Measurements from ENCODE around the gene IL37.
A peak's percentile ranks its signal among the peaks of the same experiment; 100 is the strongest.

The IL37 gene, protein sequence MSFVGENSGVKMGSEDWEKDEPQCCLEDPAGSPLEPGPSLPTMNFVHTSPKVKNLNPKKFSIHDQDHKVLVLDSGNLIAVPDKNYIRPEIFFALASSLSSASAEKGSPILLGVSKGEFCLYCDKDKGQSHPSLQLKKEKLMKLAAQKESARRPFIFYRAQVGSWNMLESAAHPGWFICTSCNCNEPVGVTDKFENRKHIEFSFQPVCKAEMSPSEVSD

DNA sequence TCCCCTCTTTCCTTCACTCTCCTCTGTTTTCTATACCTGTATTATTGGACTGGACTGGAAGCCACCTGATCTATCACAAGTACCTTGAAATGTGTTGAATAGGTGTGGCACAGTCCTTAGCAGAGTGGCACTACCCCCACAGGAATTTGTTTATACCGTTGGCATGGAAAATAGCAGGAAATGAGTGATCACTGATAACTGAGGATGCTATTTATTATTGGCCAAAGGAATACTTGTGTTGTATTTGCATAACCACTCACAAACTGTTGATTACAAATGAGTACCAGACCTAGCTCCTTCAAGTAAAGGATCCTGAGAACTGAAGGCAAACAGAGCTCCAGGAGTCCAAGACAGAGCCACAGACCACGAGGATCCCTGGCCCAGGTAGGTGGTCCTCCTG is at the start of gene IL37:
Gene IL37, plus strand, starts transcription at position 301 of the 400 bp plus-strand sequence. CDS start 1,848 bp downstream, outside the sequence.
- DNase-seq (ENCODE audit: low spot score), result no peak

DNA sequence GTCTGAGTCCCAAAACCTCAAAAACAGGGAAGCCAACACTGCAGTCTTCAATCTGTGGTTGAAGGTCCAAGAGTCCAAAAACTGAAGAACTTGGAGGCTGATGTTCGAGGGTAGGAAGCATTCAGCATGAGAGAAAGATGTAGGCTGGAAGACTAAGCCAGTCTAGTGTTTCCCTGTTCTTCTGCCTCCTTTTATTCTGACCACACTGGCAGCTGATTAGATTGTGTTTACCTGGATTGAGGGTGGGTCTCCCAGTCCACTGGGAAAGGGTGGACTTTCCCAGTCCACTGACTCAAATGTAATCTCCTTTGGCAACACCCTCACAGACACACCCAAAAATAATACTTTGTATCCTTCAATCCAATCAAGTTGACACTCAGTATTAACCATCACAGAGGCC is 46.9 kb upstream of the IL37 start:
- no peak for DNase-seq (ENCODE audit: low spot score)

DNA sequence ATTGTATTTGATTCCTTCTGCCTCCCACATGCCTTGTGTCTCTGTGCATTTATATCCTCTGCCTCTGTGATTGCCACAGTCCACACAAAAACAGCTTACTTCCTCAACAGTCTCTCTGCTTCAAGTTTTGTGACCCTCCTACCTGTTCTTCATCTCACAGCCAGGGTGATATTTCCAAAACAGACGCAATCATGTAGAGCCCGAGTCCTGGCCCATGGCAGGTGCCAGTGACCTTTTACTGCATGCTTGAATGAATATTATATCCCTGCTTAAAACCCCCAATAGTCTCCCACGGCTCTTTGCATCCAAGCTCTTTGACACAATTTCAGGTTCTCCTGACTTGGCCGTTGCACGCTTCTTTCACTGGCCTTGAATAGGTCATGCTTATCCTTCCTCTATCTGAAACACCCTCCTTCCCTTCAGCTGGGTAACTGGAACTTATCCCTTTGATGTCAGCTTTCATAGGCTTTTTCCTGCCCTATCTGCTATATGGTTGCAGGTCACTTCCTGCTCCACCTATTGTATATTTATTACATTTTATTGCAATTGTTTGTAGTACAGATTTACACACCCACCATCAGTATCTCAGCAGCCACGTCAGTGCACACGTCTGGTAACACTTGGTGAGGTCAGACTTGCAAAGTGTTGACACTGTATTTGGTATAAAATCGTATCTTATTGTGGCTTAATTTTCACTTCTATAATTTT is 44.7 kb upstream of the IL37 start:
- no peak for DNase-seq (ENCODE audit: low spot score)

DNA sequence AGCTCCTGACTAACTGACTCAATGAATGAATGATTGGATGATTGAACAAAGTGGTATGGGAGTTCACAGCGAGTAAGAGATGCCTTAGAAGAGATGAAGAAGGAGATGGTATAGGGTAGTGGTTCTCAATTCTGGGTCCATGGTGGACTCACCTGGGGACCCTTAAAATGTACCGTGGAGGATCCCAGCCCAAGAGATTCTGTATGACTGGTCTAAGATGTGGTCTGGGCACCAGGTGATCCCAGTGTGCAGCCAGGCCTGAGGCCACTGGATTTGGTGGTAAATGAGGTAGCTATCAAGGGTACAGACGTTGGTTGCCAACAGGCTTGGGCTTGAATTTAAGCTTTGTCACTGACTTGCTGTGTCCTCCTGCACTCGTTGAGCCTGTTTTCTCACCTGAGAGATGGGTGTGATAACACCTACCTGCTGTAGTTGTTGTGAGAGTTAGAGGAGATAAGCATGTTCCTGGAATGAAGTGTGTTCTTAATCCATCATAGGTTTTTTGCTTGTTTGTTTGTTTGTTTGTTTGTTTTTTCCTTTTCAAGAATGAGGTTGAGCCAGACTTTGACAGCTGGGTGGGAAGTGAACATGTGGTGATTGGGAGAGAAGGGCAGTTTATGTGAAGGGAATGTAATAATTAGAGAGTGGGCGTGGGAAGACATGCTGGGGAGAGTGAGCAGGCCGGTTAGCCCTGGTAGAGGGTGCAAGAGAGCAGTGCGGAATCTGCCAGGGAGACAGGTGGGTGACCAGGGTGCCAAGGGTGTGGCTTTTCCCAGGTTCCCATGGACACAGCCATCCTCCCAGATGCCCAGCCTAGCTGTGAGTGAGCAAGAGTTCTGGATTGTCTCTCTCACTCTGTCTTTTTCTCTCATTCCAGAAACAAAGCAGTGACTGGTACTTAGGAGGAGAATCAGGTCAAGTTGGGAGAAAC is 43.0 kb upstream of the IL37 start:
- no peak for DNase-seq (ENCODE audit: low spot score)

DNA sequence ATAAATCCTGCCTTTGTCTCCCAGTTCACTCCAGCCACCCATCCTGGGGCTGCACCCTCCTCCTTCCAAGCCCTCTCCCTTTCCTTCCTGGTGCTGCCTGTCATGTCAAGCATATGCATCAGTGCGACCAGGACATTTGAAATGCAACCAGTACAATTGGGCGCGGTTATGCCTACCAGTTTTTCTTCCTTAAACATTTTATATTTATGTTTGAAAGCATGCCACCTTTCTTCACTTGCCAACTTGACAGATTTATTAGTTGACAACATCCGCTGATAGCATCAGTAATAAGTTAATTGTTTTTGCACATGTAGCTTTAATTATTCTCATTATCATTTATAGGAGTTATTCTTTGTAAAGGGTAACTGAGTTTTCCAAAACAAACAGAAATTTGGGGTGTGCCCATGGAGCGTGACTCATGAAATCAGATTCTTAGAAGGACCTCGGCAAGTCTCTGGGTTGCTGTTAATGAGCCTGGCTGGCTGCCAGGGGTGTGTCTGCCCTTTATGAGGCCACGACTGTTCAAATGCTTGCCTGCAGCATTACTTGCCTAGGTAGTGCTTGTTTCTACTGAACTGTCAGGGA is 41.6 kb upstream of the IL37 start:
- DNase-seq (ENCODE audit: low spot score), result no peak

DNA sequence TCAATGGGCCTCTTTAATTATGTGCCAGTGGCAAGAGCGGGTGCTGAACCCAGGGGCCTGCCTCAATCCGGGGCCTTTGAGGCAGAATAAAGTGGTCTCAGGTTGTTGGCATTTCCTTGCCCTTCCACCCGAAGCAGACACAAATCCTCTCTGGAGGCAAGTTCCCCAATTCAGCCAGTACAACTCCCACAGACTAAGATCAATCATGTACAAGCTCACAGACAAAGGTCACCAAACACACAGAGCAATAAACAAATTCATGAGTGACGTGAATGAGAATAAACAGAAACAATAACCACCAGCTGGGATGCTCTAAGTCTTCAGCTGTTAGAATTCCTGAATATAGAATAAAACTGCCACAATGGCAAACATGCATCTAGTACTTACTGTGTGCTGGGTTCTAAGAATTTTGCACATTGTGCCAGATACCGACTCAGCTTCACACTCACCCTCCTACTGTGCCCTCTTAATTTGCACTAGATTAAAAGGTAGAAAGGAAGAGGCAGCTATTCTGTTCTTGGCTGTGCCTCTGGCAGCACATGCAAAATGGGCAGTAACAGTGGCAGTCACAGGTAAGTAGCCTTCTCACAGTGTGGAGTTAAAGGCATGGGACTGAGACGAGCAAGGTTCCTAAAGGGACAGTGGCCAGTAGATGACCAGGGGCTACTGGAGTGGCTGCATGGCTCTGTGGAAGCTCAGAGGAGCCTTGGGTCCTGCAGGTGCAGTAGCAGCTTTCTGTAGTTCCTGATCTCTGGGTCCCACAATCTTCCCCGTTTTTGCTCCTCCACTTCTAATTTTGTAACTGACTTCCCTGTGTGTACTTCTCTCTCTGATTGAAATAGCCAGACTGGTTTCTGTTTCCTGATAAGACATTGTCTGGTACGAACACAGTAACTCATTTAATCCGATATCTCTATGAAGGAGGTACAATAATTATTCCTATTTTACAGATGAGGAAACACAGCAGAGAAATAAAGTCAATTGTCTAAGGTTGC is 39.8 kb upstream of the IL37 start:
- no peak for DNase-seq (ENCODE audit: low spot score)

DNA sequence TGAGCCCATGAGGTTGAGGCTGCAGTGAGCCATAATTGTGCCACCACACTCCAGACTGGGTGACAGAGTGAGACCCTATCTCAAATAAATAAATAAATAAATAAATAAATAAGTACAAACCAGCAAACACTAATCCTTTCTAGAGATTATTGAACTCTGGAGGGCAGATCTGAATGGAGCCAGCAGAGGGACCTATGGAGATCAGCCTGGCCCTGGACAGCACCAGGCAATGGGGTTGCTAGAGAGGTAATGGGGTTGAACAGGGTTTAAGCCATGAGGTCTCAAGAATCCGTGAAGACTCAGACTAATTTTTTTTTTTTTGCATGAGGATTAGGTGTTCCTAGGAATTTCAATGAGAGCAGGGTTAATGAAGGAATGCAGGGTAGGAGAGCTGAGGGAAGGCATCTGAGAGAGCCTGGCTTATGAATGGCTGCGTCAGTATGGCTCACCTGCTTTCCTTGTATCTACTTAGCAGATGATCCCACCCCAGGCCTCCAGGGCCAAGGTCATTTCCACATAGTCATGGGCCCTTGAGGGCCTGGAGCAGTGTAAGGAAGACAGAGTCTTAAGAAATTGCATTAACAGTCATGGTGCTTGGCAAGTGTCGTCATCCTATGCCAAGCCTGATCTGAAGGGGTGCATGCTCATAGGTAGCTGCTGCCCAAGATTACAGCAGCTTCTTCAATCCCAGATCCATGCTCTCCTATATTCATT is 34.6 kb upstream of the IL37 start:
- no peak for DNase-seq (ENCODE audit: low spot score)

DNA sequence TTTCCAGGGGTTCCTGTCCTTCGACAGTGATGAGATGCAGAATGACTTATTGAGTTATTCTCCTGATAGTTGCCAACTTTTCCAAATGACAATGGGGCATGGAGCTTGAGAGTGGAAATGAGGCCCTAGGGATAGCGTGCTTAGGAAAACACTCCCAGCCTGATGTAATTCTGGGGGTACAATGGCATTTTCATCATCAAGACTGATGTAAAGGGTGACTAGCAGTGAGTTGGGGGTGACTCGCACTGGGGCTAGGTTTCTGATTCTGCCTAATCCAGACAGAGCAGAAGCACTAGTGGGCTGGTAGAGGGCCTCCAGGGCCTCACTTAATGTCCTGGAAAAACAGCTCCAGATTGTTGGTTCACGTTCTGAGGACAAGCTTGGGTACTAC is 34.0 kb upstream of the IL37 start:
- no peak for DNase-seq (ENCODE audit: low spot score)

DNA sequence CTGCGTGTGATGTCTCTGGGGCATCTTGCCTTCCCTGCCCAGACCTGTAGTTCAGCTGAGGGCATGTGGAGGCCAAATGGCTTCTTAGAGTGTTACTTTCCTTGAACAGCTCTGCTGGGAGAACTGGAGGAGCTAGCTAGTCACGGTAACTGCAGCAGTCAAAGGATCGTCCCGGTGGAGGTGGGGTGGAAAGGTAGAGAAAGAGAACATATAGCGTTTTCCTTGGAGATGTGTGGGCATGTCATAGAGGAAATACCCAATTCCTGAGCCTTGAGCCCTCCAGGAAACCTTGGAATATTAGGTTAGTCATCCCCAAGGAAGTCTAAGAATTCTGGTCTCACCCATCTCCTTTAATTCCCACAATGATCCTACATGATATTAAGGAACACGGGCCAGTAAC is 33.5 kb upstream of the IL37 start:
- no peak for DNase-seq (ENCODE audit: low spot score)

DNA sequence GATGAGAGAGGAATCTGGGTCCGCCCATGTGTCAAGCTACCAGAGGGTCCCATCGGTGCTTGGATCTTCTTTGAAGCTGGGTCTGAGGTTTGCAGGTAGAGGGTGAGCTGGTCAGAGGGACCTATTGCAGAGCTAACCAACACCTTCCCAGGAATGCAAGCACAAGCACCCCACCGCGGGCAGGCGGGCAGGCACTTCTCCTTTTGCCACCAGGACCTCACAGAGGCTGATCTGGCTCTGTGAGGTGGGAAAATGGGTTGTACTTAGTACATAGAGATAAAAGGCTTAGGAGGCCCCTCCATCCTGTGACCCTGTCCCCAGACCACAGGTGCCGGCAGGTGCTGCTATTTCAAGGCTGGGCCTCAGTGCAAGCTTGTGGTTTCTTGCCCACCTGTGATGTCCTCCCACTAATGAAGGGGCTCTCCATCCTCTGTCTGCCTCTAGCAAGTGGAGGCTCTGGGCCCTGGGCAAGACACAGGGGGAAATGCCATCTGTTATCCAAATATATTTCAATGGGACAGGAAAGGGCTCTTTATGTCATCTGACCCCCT is 31.4 kb upstream of the IL37 start:
- no peak for DNase-seq (ENCODE audit: low spot score)

DNA sequence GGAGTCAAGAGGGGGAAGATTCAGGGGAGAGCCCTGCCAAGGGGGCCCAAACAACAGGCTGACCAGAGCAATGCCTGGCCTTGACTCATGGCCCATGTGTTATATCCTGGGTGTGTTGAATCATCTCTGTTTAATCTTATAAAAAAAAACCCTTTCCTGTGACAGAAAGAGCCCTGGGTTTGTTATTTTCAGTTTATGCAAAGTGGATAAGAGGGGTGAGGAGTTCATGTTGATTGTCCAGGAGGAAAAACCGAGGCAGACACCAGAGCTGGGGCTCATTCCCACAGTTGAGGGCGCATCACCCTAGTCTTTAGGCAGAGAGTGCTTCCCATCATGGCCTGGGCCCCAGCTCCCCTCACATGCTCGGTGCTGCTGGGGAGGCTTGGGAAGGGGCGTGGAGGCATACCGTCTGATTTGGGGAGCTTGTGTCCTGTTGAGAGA is 30.9 kb upstream of the IL37 start:
- DNase-seq (ENCODE audit: low spot score), result no peak

DNA sequence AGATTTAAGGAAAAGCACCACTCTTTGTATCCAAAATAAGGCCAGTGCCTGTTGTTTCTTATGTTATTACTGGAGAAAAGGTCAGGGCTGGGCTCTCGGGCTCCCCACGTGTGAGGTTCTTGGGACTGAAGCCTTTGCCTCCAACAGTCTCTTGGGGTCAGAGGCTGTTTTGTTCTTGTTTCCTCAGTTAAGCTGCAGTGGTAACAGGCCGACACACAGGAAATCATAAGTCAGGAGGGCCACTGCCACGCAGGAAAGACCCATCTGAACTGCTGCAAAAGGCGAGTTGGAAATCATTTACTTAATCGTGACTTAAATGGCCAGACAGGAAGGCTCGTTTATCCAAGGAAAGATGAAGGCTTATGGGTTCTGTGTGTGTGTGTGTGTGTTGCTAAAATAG is 30.3 kb upstream of the IL37 start:
- DNase-seq (ENCODE audit: low spot score), result no peak

DNA sequence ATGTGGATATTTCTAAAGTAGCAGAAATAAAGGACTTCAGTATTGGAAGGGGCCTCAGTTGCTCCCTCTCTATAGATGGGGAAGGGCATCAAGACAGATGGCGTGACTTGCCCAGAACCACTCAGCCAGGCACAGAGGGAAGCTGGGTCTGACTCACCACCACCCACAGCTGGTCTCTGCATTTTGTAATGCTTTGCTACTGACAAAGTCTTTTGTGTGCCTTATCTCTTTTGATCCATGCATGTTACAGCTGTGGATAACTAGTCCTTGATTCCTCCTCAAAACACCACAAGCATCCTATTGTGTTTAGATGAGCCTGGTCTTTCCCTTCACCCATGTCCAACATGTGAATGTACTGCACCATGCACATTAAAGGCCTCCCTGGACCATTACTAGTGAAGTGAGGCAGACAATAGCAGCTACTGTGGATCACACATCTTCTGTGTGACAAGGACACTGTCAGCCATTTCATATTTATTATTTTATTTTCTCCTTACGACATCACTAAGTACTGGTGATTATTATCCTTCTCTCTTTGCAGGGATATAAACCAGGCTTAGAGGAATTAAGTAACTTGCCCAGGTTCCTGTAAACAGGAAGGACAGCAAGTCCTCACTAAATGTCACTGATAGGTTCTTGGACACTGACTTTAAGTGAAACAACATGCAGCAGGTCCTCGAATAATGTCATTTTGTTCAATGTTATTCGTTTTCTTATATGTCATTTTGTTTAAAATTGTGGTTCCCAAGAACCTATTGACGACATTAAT is 29.6 kb upstream of the IL37 start:
- DNase-seq (ENCODE audit: low spot score), result no peak

DNA sequence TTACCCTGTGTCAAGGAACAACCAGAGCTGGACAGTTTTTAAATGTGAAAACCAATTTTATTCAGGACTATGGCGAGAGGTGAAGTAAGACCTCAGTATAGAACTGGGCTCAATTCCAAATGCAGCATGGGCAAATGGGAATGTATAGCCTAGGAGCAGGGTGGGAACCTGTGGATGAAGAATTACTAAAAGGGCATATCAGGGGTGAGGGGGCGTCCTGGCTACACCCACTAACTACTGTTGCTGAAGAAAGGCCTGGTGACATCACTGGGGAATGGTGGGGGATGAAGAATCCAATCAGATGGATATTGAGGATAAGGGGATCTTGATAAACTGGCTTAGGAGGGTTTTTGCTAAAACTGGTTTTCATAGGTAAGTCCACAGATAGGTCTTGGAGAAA is 27.3 kb upstream of the IL37 start:
- no peak for DNase-seq (ENCODE audit: low spot score)

DNA sequence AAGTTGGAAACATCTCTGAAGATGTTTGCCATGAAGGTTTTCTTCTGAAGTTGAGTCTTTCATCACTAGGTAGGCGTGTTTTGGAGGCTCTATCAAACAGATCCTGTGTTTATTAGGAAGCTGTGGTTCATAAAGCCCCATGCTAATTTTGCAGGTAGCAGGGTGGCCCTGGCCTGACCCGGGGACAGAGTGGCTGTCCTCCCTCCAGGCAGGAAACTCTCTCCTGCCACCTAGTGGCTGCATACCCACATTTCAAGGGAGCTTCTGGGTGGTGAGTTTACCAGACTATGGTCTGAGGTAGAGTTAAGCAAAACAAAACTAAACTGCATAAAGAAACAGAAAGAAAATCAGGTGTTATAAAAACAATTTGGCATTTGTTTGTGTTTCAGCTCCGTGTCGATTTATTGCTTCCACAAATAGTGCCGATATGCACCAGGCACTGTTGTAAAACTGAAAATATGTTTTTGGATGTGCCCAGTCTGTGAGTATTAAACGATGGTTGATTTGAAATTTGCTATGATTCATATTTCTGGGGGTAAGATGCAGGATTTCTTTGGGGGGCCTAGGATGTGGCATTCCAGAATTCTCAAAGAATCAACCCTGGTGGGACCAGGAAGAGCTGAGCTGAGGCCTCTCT is 26.0 kb upstream of the IL37 start:
- DNase-seq (ENCODE audit: low spot score), result peak; percentile 17

DNA sequence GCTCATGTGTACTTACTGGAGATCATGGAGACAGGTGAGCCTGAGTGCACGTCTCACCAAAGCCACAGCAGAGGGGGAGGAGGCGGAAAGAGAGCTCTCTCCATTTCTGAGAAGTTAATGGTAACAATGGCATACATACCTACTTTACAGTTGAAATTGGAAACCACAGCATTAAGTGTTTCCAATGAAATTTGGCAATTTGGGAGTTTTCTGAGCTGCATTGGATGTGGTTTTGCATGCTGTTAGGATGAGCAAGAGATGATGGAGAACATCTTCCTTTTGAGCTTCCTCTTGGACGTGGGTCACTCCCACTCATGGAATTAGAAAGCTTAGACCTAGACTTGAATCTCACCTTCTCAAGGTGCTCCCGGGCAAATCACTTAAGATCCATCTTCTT is 25.5 kb upstream of the IL37 start:
- no peak for DNase-seq (ENCODE audit: low spot score)

DNA sequence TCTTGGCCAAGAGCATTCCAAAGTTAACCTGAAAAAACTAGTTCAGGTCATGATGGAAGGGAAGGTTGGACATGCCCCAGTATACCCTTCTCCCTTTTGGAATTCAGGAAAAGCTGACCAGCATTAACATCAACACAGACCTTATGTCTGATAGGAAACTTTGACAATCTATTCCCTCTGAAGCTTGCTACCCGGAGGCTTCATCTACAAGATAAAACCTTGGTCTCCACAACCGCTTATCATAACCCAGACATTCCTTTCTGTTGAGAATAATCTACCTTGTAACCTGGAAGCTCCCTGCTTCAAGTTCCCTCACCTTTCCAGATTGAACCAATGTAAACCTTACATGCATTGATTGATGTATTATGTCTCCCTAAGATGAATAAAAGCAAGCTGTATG is 24.7 kb upstream of the IL37 start:
- DNase-seq (ENCODE audit: low spot score), result no peak

DNA sequence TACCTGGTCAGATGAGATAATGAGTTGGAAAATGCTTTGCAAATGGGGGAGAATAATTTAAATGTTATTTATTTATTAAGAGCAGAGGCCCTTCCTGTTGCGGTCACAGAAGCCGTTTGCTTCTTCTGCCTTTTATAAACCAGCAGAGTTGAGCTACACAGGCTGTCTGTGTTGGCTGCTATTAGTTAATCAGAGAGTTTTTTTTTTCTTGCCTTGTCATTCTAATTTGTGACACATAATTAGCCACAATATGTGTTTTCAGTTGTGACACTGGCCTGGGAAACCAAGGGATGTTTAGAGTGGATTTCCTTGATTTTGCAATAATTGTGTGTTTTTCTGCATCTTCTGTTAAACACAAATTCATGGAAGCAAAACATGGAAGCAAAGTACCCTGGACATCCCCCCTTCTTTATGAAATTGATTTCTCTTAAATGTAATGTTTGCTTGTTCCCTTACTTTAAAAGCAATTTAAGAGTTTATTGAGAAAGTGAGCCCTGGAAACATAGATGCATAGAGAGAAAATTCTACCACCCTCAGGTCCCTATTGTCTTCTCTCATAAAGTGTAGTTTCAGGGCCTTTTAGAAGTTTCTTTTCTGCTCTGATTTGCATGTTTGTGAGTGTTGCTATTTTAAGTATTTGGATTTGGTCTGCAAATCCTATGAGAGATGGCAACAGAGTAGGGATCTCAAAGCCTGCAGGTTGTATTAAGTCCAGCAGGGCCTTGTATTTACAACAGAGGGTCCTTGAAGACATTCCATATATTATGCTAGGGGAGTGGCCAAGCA is 22.8 kb upstream of the IL37 start:
- DNase-seq (ENCODE audit: low spot score), result peak; percentile 20
